GM18505 (cell line): ENCODE data around the gene TSTD2.
"Not testable (repeated sequence)": the region's sequence is repeated elsewhere in the genome, so short reads cannot be mapped to it uniquely, and the experiment has no call there.

Source experiments
- ATAC-seq: cut with Tn5 transposase; IDR thresholded peaks from one replicate; pipeline ENCODE4 v1.9.1; 2021; ENCODE audit not compliant: unreplicated experiment
- POLR2A ChIP-seq: IDR thresholded peaks from 4 replicates; pipeline ENCODE4 v1.6.1; 2011; ENCODE audit warnings: borderline replicate concordance; ENCODE audit not compliant: insufficient read depth, insufficient read length; ENCODE audit errors: extremely low read depth

Gene TSTD2

GRCh38 chr9:97591535-97591934 is 41.6 kb downstream of the TSTD2 start:
- no peak for TF ChIP-seq POLR2A
- ATAC-seq, result no peak

DNA sequence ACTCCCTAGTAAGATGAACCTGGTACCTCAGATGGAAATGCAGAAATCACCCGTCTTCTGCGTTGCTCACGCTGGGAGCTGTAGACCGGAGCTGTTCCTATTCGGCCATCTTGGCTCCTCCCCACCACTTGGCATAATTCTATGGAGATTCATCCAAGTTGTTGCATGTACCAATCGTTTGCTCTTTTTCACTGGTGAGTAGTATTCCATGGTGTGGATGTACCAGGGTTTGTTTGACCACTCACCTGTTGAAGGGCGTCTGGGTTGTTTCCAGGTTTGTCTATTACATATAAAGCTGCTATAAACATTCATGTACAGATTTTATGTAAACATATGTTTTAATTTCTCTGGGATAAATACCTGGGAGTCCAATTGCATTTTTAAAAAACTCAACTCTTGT is 46.3 kb downstream of the TSTD2 start:
- not testable (repeated sequence) for ATAC-seq

DNA sequence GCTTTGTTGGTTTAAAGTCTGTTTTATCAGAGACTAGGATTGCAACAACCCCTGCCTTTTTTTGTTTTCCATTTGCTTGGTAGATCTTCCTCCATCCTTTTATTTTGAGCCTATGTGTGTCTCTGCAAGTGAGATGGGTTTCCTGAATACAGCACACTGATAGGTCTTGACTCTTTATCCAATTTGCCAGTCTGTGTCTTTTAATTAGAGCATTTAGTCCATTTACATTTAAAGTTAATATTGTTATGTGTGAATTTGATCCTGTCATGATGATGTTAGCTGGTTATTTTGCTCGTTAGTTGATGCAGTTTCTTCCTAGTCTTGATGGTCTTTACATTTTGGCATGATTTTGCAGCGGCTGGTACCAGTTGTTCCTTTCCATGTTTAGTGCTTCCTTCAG is 48.4 kb downstream of the TSTD2 start:
- not testable (repeated sequence) for ATAC-seq

- not testable (repeated sequence) for ATAC-seq
Observed at GRCh38 chr9:97581590-97581989, 51.6 kb downstream of the TSTD2 start.

DNA sequence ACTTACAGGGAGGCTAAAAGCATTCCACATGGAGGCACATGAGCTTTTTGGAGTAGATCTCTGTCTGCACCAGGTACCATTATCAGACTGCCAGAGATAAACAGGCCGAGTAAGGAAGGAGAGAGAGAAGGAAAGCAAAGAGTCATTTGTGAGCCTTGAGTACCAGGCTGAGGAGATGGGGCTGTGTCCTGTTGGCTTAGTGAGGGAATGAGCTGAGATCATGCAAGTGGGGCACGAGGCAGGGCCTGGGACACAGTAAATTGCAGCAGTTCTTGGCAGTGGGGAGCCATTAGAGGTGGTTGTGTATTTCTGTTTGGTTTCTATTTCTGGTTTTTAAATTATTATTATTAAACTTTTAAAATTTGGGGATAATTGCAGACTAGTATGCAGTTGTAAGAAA is 53.3 kb downstream of the TSTD2 start:
- TF ChIP-seq POLR2A, result no peak
- no peak for ATAC-seq

DNA sequence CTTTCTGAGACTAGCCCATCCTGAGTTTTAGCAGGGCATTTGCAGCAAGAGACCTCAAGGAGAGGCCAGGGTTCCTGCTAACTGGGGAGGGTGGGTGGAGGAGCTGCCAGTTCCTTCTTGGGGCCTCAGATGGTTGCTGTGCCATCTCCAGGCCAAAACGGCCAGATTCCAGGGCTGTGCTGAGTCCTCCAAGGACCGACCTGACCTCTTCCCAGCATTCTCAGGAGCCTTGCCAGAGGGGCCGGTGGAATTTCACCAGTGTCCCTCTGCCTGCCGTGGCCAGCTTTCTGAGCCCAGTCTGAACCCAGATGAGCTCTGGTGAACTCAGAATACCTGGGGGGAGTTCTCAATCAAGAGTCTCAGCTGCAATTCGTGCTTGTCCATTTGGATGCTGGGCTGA is 54.3 kb downstream of the TSTD2 start:
- no peak for ATAC-seq
- no peak for TF ChIP-seq POLR2A

GRCh38 chr9:97577051-97577450 is 56.1 kb downstream of the TSTD2 start:
- ATAC-seq, result no peak
- TF ChIP-seq POLR2A, result no peak

DNA sequence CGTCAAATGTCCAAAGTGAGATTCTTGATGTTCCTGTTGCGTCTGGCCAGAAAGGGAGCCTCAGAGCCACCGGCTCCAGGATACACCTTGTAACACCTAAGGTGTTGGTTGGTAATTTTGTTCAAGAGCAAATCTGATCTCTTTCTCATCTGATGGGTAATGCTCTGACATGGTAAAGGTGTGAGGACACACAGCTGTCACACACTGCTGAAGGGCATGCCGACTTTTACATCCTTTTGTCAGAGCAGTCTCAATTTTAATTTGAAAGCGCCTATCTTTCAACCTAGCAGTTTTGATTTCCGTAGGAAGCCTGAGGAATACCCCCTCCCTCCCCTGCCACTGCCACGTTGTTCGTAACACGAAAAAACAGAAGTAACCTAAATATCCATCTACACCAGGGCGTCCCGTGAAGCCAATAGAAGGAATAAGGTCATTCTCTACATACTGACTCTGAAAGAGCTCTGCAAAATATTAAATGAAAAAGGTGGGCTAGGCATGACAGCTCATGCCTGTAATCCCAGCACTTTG is 57.4 kb downstream of the TSTD2 start:
- TF ChIP-seq POLR2A, result no peak

GRCh38 chr9:97574921-97575672 is 58.1 kb downstream of the TSTD2 start:
- not testable (repeated sequence) for ATAC-seq
- peak; percentile 56 for TF ChIP-seq POLR2A

More for the DNA sequence above, 57.4 kb downstream of the TSTD2 start:
- ATAC-seq, result no peak

- ATAC-seq, result not testable (repeated sequence)
Observed at GRCh38 chr9:97574101-97574571, 59.0 kb downstream of the TSTD2 start.

DNA sequence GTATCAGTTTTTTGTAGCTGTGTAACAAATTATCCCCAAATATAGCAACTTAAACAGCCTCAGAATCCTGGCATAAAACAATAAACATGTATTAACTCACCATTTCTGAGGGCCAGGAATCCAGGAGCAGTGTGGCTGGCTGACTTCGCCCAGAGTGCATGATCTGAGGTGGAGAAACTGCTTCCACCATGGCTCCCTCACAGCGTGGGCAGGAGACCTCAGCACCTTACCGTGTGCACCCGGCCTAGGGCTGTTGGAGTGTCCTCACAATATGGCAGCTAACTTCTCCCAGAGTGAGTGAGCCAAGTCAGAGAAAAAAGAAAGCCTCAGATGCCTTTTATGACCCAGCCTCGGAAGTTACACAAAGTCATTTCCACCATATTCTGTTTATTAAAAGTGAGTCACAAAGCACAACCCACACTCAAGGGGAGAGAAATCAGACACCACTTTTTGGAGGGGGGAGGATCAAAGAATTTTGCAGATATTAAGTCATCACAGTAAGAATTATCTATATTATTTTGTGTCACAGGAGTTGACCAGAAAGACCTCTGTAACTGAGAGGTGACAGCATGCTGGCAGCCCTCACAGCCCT is 59.6 kb downstream of the TSTD2 start:
- no peak for TF ChIP-seq POLR2A
- no peak for ATAC-seq

- TF ChIP-seq POLR2A, result no peak
- ATAC-seq, result no peak
Observed at GRCh38 chr9:97572892-97573365, 60.2 kb downstream of the TSTD2 start.

- ATAC-seq, result no peak
- TF ChIP-seq POLR2A, result no peak
Observed at GRCh38 chr9:97572196-97572891, 60.8 kb downstream of the TSTD2 start.

DNA sequence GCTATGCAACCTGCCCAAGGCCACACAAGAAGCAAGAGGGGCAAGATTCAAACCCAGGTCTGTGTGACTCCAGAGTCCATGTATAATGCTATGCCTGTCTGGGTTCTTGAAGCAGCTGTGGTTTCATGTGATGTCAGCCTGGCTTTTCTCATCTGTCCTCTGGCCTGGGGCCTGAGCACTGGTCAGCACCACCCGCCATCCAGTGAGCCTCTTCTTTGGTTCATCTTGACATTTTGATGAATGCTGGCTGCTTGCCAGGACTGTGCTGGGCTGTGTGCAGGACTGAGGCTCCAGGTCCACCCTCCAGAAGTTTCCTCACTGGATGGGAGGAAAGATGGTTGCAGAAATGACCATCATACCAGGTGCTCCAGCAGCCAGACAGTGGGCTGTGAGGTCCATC is 61.5 kb downstream of the TSTD2 start:
- no peak for TF ChIP-seq POLR2A

More for the DNA sequence above, 61.5 kb downstream of the TSTD2 start:
- ATAC-seq, result no peak
